Suprapubic skin (tissue), 4 donors: ENCODE data around the gene CFAP100. TPM values are rescaled to one million over a fixed set of nuclear protein-coding genes. Genes with fewer than 3 reads are reported as not detected.

Experiments used
- DNase-seq, 2 donors: peaks; one replicate each; pipeline ENCODE4 v3.0.0-alpha.2; 2019; ENCODE audit warnings: low spot score in 2 of 2
- H3K27ac ChIP-seq: fragments of 200-600 bp; sonication (generic); one replicate; pipeline ENCODE4 v1.5.1; 2019
- H3K27me3 ChIP-seq: fragments of 200-600 bp; sonication (generic); one replicate; pipeline ENCODE4 v1.5.1; 2019
- H3K36me3 ChIP-seq: fragments of 200-600 bp; sonication (generic); one replicate; pipeline ENCODE4 v1.5.1; 2019
- H3K4me1 ChIP-seq: fragments of 200-600 bp; sonication (generic); one replicate; pipeline ENCODE4 v1.5.1; 2019
- H3K4me3 ChIP-seq: fragments of 200-600 bp; sonication (generic); one replicate; pipeline ENCODE4 v1.5.1; 2019; ENCODE audit warnings: mild to moderate bottlenecking
- H3K9me3 ChIP-seq: fragments of 200-600 bp; sonication (generic); one replicate; pipeline ENCODE4 v1.5.1; 2019
- EP300 ChIP-seq: sonication (generic); formaldehyde crosslinking; IDR thresholded peaks from one replicate; pipeline ENCODE4 v1.6.1; 2017; ENCODE audit warnings: antibody characterized with exemption
- POLR2A ChIP-seq, 2 donors: fragments of 450-650 bp; IDR thresholded peaks; one replicate each; pipeline ENCODE4 v1.6.1; 2017; ENCODE audit warnings: antibody characterized with exemption in 2 of 2, mild to moderate bottlenecking in 2 of 2, moderate library complexity in 2 of 2
- POLR2AphosphoS5 ChIP-seq, 3 donors: sonication (generic); formaldehyde crosslinking; IDR thresholded peaks; one replicate each; pipeline ENCODE4 v1.6.1; 2017; ENCODE audit warnings: antibody characterized with exemption in 3 of 3
- WGBS: methylation state at CpG from one replicate; pipeline ENCODE4 v1.1.5; 2018; 5-methylcytosine and 5-hydroxymethylcytosine counted together
- total RNA-seq, 4 donors: library from RNA; depleted of rRNA; stranded (reverse); fragments of >200 nt; gene quantifications; one replicate each; pipeline ENCODE4 v1.1.0, GENCODE V29; 2016
- TF ChIP-seq, protein P1 (sequence below), 2 donors: fragments of 200-600 bp in 1 of 2; fragments of 450-650 bp in 1 of 2; sonication (generic) in 1 of 2; IDR thresholded peaks; one replicate each; pipeline ENCODE4 v1.5.1; 2016 to 2019; ENCODE audit warnings: antibody characterized with exemption in 2 of 2, mild to moderate bottlenecking in 1 of 2, moderate library complexity in 1 of 2

CFAP100 gene
- total RNA-seq, 4 donors from 2014 or later, result not detected

DNA sequence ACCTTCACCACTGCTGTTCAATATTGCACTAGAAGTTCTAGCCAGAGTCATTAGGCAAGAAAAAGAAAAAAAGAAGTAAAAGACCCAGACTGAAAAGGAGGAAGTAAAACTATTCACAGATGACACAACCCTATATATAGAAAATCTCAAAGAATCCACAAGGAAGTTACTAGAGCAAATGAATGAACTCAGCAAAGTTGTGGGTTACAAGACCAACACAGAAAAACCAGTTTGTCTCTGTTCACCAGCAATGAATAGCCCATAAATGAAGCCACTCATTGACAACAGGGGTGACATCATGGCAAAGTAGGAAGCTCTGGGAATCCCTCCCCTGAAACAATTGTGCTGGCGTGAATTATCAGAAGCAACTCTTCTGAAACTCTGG, 4.6 kb downstream of the CFAP100 start:
- TF ChIP-seq, protein P1, sequence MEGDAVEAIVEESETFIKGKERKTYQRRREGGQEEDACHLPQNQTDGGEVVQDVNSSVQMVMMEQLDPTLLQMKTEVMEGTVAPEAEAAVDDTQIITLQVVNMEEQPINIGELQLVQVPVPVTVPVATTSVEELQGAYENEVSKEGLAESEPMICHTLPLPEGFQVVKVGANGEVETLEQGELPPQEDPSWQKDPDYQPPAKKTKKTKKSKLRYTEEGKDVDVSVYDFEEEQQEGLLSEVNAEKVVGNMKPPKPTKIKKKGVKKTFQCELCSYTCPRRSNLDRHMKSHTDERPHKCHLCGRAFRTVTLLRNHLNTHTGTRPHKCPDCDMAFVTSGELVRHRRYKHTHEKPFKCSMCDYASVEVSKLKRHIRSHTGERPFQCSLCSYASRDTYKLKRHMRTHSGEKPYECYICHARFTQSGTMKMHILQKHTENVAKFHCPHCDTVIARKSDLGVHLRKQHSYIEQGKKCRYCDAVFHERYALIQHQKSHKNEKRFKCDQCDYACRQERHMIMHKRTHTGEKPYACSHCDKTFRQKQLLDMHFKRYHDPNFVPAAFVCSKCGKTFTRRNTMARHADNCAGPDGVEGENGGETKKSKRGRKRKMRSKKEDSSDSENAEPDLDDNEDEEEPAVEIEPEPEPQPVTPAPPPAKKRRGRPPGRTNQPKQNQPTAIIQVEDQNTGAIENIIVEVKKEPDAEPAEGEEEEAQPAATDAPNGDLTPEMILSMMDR (IDR thresholded peaks at IDR 0.05), result no peak
- TF ChIP-seq POLR2A (IDR thresholded peaks at IDR 0.05), result no peak
- no peak for TF ChIP-seq EP300
- TF ChIP-seq POLR2AphosphoS5 (IDR thresholded peaks at IDR 0.05), result no peak
- no peak for DNase-seq

DNA sequence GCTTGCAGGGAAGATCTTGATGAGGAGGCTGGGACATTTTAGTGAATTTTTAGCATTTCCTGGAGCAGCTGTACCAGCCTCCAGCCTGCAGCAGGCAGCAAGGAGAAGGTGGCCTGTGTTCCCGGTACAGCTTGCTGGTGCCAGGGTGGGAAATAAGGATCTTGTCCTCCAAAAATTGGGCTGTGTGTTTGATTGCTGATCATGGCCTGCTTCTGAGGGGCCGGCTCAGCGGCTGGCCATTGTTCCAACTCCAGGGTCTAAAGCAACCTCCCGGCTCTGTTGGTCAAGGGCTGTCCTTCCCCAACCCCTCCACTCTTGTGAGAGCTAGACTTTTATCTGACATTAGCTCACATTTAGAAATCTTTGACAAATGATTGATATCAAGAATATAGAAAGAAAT, 5.0 kb downstream of the CFAP100 start:
- peaks cover 5% of the 10 kb centered on the region for H3K4me1 ChIP-seq
- no peaks in the 10 kb centered on the region for H3K36me3 ChIP-seq
- H3K4me3 ChIP-seq, result no peak overlapping the region
- WGBS, result 100% methylated on average over 3 of the region's 4 CpGs
- H3K9me3 ChIP-seq, result no peaks in the 10 kb centered on the region
- H3K27ac ChIP-seq, result no peak overlapping the region
- H3K27me3 ChIP-seq, result peaks cover 19% of the 10 kb centered on the region
- TF ChIP-seq POLR2AphosphoS5 (IDR thresholded peaks at IDR 0.05) (no peak), EP300 (no peak), POLR2A (IDR thresholded peaks at IDR 0.05) (no peak)
- TF ChIP-seq, protein P1 (IDR thresholded peaks at IDR 0.05), result no peak
- DNase-seq, result peak in 1 of 2 donors; percentile 18

More for the DNA sequence above, 4.6 kb downstream of the CFAP100 start:
- peaks cover 20% of the 10 kb centered on the region for H3K27me3 ChIP-seq
- WGBS, result 83% methylated on average over 1 of the region's 1 CpG
- H3K9me3 ChIP-seq, result no peaks in the 10 kb centered on the region
- peaks cover 8% of the 10 kb centered on the region for H3K4me1 ChIP-seq
- no peaks in the 10 kb centered on the region for H3K36me3 ChIP-seq
- no peak overlapping the region for H3K27ac ChIP-seq
- H3K4me3 ChIP-seq, result no peak overlapping the region

DNA sequence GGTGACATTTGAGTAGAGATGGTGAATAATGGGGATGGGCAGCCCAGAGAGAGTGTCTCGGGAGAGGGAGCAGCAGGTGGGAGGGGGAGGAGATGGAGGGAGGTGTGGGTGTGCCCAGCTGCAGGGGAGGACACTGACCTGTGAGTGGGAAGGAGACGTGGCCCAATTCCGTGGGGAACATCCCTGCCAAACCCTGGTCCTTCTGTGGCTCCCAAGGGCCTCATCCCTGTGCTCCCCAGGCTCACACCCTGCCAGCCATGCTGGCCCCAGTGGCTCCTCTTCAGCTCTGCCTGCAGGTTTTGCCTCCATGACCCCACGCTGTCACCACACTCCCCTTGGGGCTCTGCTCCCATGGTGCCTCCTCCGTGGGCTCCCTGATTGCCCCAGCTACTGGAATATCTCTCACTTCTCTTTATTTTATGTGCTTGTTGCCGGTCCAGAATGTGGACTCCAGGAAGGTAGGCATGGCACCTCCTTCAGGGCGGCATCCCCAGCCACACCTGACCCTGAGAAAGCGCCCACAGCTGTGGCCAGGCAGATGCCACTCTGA, 7.0 kb downstream of the CFAP100 start:
- DNase-seq, result peak in 1 of 2 donors; percentile 56
- Histone ChIP-seq H3K27me3 (peaks cover 14% of the 10 kb centered on the region), H3K4me1 (no peaks in the 10 kb centered on the region), H3K9me3 (no peaks in the 10 kb centered on the region), H3K4me3 (no peak overlapping the region), H3K36me3 (no peaks in the 10 kb centered on the region), H3K27ac (no peak overlapping the region)
- WGBS, result 63% methylated on average over 8 of the region's 8 CpGs
- TF ChIP-seq POLR2AphosphoS5 (IDR thresholded peaks at IDR 0.05) (no peak), EP300 (no peak), POLR2A (IDR thresholded peaks at IDR 0.05) (no peak)
- TF ChIP-seq, protein P1 (IDR thresholded peaks at IDR 0.05), result no peak

DNA sequence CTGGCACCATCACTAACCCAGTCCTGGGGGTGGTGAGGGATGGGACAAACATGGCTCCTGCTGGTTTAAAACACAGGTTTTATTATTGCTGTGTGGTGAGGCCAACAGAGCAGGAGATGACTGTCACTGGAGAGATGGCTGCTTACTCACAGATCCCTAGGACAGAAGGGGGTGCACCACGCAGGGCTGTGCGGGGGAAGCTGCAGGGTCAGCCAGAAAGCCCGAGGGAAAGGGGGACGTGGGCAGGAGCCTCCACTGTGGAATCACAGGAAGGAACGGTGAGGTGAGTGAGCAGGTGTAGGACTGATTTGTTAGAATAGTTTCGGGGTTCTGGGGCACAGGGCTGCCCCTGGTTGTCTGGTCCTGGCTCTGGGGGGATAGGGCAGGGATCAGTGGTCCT, 7.5 kb downstream of the CFAP100 start:
- TF ChIP-seq EP300, result no peak
- TF ChIP-seq, protein P1 (IDR thresholded peaks at IDR 0.05), result no peak
- TF ChIP-seq POLR2A (IDR thresholded peaks at IDR 0.05), result no peak
- TF ChIP-seq POLR2AphosphoS5 (IDR thresholded peaks at IDR 0.05), result no peak
- no peak overlapping the region for H3K27ac ChIP-seq
- peak in 1 of 2 donors; percentile 13 for DNase-seq
- H3K9me3 ChIP-seq, result no peaks in the 10 kb centered on the region
- H3K4me3 ChIP-seq, result no peak overlapping the region
- peaks cover 19% of the 10 kb centered on the region for H3K27me3 ChIP-seq
- WGBS, result 77% methylated on average over 6 of the region's 6 CpGs
- H3K36me3 ChIP-seq, result no peaks in the 10 kb centered on the region
- H3K4me1 ChIP-seq, result no peaks in the 10 kb centered on the region

DNA sequence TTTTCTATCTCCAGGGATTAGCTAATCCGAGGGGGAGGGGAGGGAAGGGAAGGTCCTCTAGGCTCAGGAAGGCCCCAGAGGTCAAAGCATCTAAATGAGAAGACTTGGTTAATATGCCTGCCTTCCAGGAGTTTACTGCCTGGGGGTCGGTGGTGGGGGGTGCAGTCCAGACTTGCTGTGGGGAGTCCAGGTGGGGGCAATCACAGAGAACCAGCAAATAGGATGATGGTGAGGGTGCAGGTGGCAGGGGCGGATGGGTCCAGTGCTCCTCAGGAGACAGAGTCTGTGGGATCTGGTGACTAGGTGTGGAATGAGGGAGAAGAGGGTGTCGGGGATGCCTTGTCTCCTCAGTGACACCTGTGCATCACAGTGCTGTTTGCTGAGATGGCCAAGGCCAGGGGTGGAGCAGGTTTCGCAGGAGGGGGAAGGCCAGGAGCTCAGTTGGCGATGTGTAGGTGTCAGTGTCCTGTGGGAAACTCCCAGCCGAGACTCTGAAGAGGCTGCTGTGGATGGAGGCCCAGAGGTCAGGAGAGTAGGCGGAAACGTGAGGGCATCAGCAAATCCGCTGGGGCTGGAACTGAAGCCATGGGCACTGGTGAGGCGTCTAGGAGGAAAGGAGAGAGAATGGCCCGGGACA, 8.1 kb downstream of the CFAP100 start:
- TF ChIP-seq EP300, result no peak
- TF ChIP-seq POLR2AphosphoS5 (IDR thresholded peaks at IDR 0.05), result no peak
- no peak for TF ChIP-seq POLR2A (IDR thresholded peaks at IDR 0.05)
- TF ChIP-seq, protein P1 (IDR thresholded peaks at IDR 0.05), result no peak
- DNase-seq, result no peak
- no peak overlapping the region for H3K27ac ChIP-seq
- H3K36me3 ChIP-seq, result no peaks in the 10 kb centered on the region
- H3K27me3 ChIP-seq, result peaks cover 25% of the 10 kb centered on the region
- H3K4me3 ChIP-seq, result no peak overlapping the region
- 84% methylated on average over 12 of the region's 12 CpGs for WGBS
- no peaks in the 10 kb centered on the region for H3K4me1 ChIP-seq
- no peaks in the 10 kb centered on the region for H3K9me3 ChIP-seq
